Measurements from ENCODE around the gene RUBCN.
"Not testable (repeated sequence)": the region's sequence is repeated elsewhere in the genome, so short reads cannot be mapped to it uniquely, and the experiment has no call there.

RUBCN gene

GRCh38 chr3:197654998-197655330, 81.7 kb downstream of the RUBCN start:
- DNase-seq = not testable (repeated sequence)

DNA sequence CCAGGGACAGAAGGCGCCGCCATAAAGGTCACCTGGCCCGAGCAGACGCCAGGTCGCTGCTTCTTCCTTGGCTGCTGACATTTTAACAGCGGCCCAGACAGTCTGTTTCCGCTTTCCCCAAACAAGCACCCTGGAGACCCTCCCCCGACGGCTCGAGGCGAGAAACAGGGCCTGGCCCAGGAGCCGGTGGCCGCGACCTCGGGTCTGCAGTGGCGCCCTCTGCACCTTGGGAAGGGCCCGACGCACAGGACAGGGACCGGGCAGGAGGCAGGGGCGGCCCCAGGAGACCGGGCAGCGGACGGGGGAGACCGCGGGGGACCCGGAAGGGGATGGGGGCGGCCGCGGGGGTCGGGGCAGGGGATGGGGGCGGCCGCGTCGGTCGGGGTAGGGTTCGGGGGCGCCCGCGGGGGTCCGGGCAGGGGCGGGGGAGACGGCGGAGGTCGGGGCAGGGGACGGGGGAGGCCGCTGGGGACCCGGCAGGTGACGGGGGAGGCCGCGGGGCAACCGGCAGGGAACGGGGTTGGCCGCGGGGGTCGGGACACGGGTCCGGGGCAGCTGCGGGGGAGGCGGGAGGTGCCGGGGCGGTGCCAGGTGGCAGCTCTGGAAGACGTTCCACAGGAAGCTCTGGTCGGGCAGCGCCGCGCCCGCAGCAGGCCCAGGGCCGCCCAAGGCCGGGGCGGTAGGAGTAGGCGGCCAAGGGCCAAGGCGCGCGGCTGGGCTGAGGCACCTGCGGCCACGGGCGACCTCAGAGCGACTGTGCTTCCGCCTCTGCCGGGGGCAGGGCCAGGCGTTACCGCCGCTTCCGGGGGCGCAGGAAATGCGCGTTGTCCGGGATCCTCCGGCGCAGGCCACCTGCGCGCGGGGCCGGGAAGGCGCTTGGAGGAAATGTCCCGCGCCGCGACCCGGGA, 82.4 kb downstream of the RUBCN start:
- peak; percentile 68 for DNase-seq

GRCh38 chr3:197652860-197653259, 83.8 kb downstream of the RUBCN start:
- DNase-seq = peak; percentile 23

DNA sequence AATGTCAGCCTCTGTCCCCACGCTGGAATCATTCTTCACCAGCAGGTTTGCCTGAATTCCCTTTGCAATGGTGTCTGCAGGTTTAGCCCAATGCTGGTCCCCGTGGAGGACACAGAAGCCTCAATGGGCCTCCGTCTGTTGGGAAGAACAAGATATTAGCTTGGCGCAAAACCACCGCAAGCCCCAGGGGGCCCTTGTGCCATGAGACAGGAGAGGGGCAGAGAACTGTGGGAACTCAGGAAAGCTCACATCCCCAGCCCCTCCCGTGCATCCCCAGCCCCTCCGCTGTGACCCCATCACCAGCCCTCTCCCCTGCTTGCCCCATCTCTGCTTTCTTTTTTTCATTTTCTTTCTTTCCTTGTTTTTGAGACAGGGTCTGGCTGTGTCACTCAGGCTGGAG, 89.1 kb downstream of the RUBCN start:
- DNase-seq = not testable (repeated sequence)

GRCh38 chr3:197647191-197647590, 89.5 kb downstream of the RUBCN start:
- not testable (repeated sequence) for DNase-seq

DNA sequence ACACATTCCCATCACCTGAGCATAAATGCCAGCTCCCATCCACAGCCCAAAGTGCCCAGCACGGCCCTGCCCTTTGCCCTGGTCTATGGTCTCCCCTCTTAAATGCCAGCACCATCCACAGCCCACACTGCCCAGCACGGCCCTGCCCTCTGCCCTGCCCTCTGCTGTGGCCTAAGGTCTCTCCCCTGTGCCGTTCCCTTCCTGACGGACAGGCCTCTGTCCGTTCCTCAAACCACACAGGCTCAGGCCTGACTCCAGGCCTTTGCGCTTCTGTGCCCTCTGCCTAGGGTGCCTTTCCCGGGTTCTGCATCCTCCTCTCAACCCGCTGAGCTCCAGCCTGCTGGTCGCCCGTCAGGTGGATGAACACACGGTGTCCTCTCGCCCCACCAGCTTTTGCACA, 90.4 kb downstream of the RUBCN start:
- not testable (repeated sequence) for DNase-seq

DNA sequence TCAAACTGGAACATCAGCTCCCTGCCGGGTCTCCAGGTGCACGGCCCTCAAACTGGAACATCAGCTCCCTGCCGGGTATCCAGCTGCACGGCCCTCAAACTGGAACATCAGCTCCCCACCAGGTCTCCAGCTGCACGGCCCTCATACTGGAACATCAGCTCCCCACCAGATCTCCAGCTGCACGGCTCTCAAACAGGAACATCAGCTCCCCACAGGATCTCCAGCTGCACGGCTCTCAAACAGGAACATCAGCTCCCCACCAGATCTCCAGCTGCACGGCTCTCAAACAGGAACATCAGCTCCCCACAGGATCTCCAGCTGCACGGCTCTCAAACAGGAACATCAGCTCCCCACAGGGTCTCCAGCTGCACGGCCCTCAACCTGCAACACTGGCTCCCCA, 99.1 kb downstream of the RUBCN start:
- not testable (repeated sequence) for DNase-seq

DNA sequence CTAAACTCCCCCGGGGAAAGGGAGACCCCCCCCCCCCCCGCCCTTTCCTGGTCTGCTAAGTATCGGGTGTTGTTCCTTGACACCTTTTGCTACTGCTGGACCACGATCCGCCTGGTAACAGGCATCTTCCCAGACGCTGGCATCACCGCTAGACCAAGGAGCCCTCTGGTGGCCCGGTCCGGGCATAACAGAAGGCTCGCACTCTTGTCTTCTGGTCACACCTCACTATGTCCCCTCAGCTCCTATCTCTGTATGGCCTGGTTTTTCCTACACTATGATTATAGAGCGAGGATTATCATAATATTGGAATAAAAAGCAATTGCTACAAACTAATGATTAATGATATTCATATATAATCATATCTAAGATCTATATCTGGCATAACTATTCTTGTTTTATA, 104.7 kb downstream of the RUBCN start:
- DNase-seq = not testable (repeated sequence)

DNA sequence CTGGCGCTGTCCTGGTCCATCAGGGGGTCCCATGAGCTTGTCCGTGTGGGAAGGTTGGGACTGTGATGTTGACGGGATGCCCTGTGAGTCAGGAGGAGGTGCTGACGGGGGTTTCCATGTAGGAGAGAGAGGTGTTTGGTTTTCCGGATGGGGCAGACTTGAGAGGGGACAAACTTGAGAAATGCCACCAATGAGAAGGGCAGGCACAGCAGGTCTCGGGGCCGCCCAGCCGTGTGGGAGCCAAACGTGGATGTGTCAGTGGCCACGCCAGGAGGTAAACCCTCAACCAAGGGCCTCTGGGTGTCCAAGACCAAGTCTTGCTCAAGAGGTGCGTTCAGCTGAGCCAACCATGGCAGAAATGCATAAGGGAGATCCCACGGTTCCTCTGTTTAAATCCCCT, 105.9 kb downstream of the RUBCN start:
- DNase-seq = not testable (repeated sequence)

DNA sequence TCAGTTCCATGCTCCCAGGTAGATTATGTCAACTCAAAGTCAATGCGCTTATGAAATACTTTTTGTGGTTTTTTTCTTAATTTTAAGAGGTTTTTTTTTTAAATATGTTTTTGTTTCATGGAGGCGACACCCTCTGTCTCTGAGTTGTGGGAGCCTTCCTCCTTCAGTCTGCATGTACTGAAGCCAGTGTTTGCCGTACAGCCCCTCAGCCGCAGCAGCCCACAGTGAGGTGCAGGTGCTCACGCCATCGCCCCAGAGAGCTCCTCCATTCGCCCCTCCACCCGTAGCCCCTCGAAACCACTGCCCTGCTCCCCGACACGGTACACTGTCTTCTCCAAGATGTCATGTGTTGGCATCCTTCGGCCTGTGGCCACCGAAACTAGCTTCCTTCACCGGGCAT, 107.4 kb downstream of the RUBCN start:
- DNase-seq = not testable (repeated sequence)

GRCh38 chr3:197627772-197628523, 108.8 kb downstream of the RUBCN start:
- DNase-seq = peak; percentile 94

DNA sequence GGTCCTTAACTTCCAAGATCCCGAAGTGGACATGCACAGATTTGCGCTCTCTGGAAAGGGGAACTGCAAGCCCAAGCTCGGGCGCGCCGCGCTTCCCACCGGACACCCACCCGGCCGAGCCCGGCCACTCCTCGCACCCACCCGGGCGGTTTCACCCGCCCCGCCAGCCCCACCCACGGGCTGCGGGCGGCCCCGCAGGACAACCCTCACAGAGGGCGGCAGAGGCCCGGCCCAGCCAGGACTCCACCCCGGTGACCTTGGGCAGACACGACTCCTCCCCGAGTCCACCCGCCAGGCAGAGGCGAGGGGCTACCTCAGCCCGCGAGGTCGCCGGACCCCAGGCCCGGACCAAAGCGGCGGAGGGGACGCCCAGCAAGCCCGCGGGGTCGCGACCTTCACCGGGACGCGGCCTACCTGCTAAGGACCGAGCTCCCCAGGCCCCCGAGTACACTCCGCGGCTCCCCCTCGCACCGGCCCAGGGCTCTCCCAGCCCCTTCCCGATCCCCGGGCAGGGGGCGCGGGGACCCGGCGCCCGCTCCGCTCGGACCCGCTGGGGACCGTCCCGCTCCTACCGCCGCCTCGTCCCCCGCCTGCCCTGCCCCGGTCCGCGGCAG, 109.4 kb downstream of the RUBCN start:
- DNase-seq = peak; percentile 42

- DNase-seq = not testable (repeated sequence)
These were observed 110.1 kb downstream of the RUBCN start for GRCh38 chr3:197626404-197627157.

DNA sequence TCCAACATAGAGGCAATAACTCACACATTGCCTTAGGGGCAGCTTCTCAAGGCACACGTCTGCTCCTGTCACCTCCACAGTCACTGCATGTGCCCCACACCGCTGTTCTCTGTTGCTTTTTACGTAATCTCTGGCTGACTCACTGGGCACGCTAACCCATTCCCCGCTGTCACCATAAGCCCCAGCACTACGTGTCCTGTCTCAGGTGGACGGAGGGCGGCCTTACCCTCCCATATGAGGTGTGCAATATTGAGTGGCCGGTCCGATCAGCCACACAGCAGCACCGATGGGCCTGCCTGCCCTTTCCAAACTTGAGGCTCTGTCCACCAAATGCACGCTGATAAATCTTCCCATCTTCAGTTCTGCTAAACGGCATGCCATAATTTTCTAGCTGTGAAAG, 115.2 kb downstream of the RUBCN start:
- DNase-seq = not testable (repeated sequence)

All from activated CD4-positive, CD25-positive, alpha-beta regulatory T cell treated with anti-CD3 and anti-CD28 coated beads, Interleukin-2, amount 50 U/mL, for 72 hours (primary cell).